Heart left ventricle (tissue), 16 donors: ENCODE data around the gene MRPL34. TPM values are rescaled to one million over a fixed set of nuclear protein-coding genes. Genes with fewer than 3 reads are reported as not detected.
A peak's percentile ranks its signal among the peaks of the same experiment; 100 is the strongest.

Experiments used
- ATAC-seq, 4 donors: fragments of 200-7000 bp; cut with Tn5 transposase; one replicate each; pipeline ENCODE4 v1.9.1; 2020 to 2022; ENCODE audit warnings: moderate library complexity in 4 of 4, mild to moderate bottlenecking in 3 of 4, moderate number of reproducible peaks in 1 of 4
- DNase-seq, 5 donors: peaks; one replicate each; pipeline ENCODE4 v3.0.0-alpha.2; 2020
- H3K27ac ChIP-seq, 12 donors: fragments of 200-600 bp; sonication (generic) in 4 of 12; one replicate each; pipeline versions ENCODE4 v1.5.0 to v1.8.0; 2016 to 2022; ENCODE audit warnings: mild to moderate bottlenecking in 2 of 12
- H3K27me3 ChIP-seq, 9 donors: fragments of 200-600 bp; sonication (generic) in 2 of 9; one replicate each; pipeline versions ENCODE4 v1.5.1 to v1.8.0; 2016 to 2022; ENCODE audit warnings: mild to moderate bottlenecking in 3 of 9
- H3K36me3 ChIP-seq, 9 donors: fragments of 200-600 bp; sonication (generic) in 2 of 9; one replicate each; pipeline versions ENCODE4 v1.5.0 to v1.8.0; 2018 to 2022; ENCODE audit warnings: mild to moderate bottlenecking in 2 of 9
- H3K4me1 ChIP-seq, 12 donors: fragments of 200-600 bp; sonication (generic) in 4 of 12; one replicate each; pipeline versions ENCODE4 v1.5.0 to v1.8.0; 2016 to 2022; ENCODE audit warnings: mild to moderate bottlenecking in 3 of 12
- H3K4me3 ChIP-seq, 12 donors: fragments of 200-600 bp; sonication (generic) in 4 of 12; one replicate each; pipeline versions ENCODE4 v1.5.0 to v1.8.0; 2017 to 2022; ENCODE audit warnings: mild to moderate bottlenecking in 9 of 12, moderate library complexity in 4 of 12
- H3K9me3 ChIP-seq, 12 donors: fragments of 200-600 bp; sonication (generic) in 4 of 12; one replicate each; pipeline versions ENCODE4 v1.5.0 to v1.8.0; 2016 to 2022; ENCODE audit warnings: mild to moderate bottlenecking in 1 of 12
- CTCF ChIP-seq, 12 donors: fragments of 200-600 bp; sonication (generic) in 4 of 12; IDR thresholded peaks; one replicate each; pipeline versions ENCODE4 v1.5.0 to v1.8.0; 2018 to 2022; ENCODE audit warnings: antibody characterized with exemption in 12 of 12, mild to moderate bottlenecking in 5 of 12
- POLR2A ChIP-seq, 2 donors: fragments of 450-650 bp; IDR thresholded peaks; one replicate each; pipeline ENCODE4 v1.6.1; 2017; ENCODE audit warnings: antibody characterized with exemption in 2 of 2, mild to moderate bottlenecking in 2 of 2, moderate library complexity in 2 of 2
- WGBS, 4 donors: extraction: QIAGEN DNeasy Blood & Tissue Kit in 2 of 4; methylation state at CpG; one replicate each; pipeline versions ENCODE4 v1.1.5 to v1.1.7; 2013 to 2018; 5-methylcytosine and 5-hydroxymethylcytosine counted together
- intact Hi-C, 10 donors: fragments of 100-400 bp; cut with DNase I; formaldehyde crosslinking; loops; one replicate each; pipeline versions ENCODE4 v1.11.1 to v1.14.2; 2022
- polyA plus RNA-seq, 2 donors: library from polyadenylated mRNA; stranded (reverse); fragments of 200-250 nt; gene quantifications; one replicate each; pipeline ENCODE4 v1.2.3, GENCODE V29; 2013
- total RNA-seq, 9 donors: library from RNA; depleted of rRNA in 2 of 9; stranded (reverse); fragments of >200 nt in 2 of 9; fragmentation: NEBNext Ultra II Directional in 3 of 9; extraction: Animal tissue kit (Norgen Biotek cat#: 25700) in 3 of 9; gene quantifications; one replicate each; pipeline versions ENCODE4 v1.1.0 to v1.2.4, GENCODE V29; 2016 to 2023
- donor health status: ischemic (EF 13 %, LVEDD 7.1; RV severe dilation, severe dysfunction).
- donor health status: healthy with polysubstance abuse.
- donor health status: DM: no; HTN: yes; CAD: no.
- donor health status: DM: no; HTN: no; CAD: no.
- donor health status: ischemic (EF 25% LVEDD 6.9; RV normal size, moderate dysfunction).
- donor health status: ischemic (EF 25% LVEDD 5.7; RV mildly dilated, moderate dysfunction).
- donor health status: healthy.
- donor health status: DM: yes; HTN: yes; CAD: no.
- donor health status: ischemic (EF 35%, LVEDD 5.7; RV mildly dilated, moderate dysfunction).
- donor health status: nonischemic (EF 11% LVEDD 7.7; RV severe dilation, severe dysfunction).
- donor health status: DM: yes; HTN: yes; CAD: no.
- donor health status: PGD.
- donor health status: ischemic (EF 29% LVEDD 5.4; RV normal size, mild dysfunction).
- donor health status: nonischemic (EF 23%, LVEDD 6.1; RV moderate dilation, normal function).

The MRPL34 gene
- total and polyA plus RNA-seq, 11 donors = 97.8 to 389 (median 190) TPM

GRCh38 chr19:17259934-17260333 is 45.7 kb upstream of the MRPL34 start:
- TF ChIP-seq CTCF (IDR thresholded peaks at IDR 0.05) (no peak), POLR2A (IDR thresholded peaks at IDR 0.05) (no peak)
- Histone ChIP-seq H3K9me3 (peaks cover 0 to 12% (median 2%) of the 10 kb centered on the region in 12 donors), H3K27ac (no peak overlapping the region), H3K36me3 (peaks cover 0 to 44% (median 9%) of the 10 kb centered on the region in 9 donors), H3K4me3 (no peak overlapping the region), H3K27me3 (no peaks in the 10 kb centered on the region), H3K4me1 (peaks cover 0 to 7% (median 2%) of the 10 kb centered on the region in 12 donors)
- no peak for ATAC-seq
- 45 to 67% (median 55%) methylated on average over 1 of the region's 1 CpG for WGBS, 4 donors
- intact Hi-C loops = loop anchor here in 3 of 10 donors (2.0 to 10.0 kb wide), 3 partner anchors 23 to 185 kb away; partner anchors contain the start of genes USE1 (in 2 of the 3), HAUS8 (in 1 of the 3) and MYO9B (in 1 of the 3)
- DNase-seq = no peak

GRCh38 chr19:17260842-17261325 is 44.8 kb upstream of the MRPL34 start:
- WGBS, 4 donors = 20 to 24% (median 22%) methylated on average over 15 of the region's 15 CpGs
- Histone ChIP-seq H3K27ac (no peak overlapping the region), H3K27me3 (no peaks in the 10 kb centered on the region), H3K4me3 (peak overlapping the region in 2 of 12 donors; percentile 9 to 17), H3K36me3 (peaks cover 0 to 36% (median 5%) of the 10 kb centered on the region in 9 donors), H3K9me3 (peaks cover 0 to 12% (median 2%) of the 10 kb centered on the region in 12 donors), H3K4me1 (peaks cover 0 to 9% (median 5%) of the 10 kb centered on the region in 12 donors)
- intact Hi-C loops = loop anchor here in 3 of 10 donors (2.0 to 10.0 kb wide), 3 partner anchors 22 to 186 kb away; partner anchors contain the start of genes USE1 (in 2 of the 3), HAUS8 (in 1 of the 3) and MYO9B (in 1 of the 3)
- DNase-seq = peak; percentile 73 to 90 (median 83)
- ATAC-seq = peak; percentile 65 to 87 (median 84)
- peak; percentile 78 to 92 (median 88) for TF ChIP-seq CTCF (IDR thresholded peaks at IDR 0.05)
- TF ChIP-seq POLR2A (IDR thresholded peaks at IDR 0.05) = no peak

DNA sequence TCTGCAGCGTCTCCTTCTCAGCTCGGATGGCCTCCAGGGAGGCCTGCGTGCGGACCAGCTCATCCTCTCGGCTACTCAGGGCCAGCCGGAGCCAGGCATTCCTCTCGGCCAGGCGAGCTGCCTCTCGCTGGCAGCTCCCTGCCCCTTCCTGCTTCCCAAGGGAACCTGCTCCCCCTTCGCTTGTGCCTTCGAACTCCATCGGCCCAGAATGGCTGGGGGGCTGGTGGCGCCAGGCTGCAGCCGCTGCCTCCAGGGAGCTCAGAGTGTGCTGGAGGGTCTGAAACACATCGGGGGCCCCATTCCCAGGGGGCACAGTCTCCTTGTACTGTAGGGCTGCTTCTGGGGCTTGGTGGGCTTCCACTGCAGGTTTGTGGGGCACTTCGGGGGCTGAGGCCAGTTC is 43.1 kb upstream of the MRPL34 start:
- Histone ChIP-seq H3K4me3 (peak overlapping the region in 10 of 12 donors; percentile 29 to 83 (median 62)), H3K36me3 (peaks cover 0 to 29% (median 0%) of the 10 kb centered on the region in 9 donors), H3K4me1 (peaks cover 0 to 15% (median 7%) of the 10 kb centered on the region in 12 donors), H3K9me3 (peaks cover 0 to 12% (median 2%) of the 10 kb centered on the region in 12 donors), H3K27ac (peak overlapping the region in 7 of 12 donors; percentile 12 to 97 (median 90)), H3K27me3 (no peaks in the 10 kb centered on the region)
- WGBS, 4 donors = 52 to 68% (median 61%) methylated on average over 11 to 16 of the region's 16 CpGs
- DNase-seq (no peak), ATAC-seq (no peak)
- TF ChIP-seq CTCF (IDR thresholded peaks at IDR 0.05) = no peak
- TF ChIP-seq POLR2A (IDR thresholded peaks at IDR 0.05) = no peak
- intact Hi-C loops = loop anchor here in 3 of 10 donors (5.0 to 10.0 kb wide), 2 partner anchors 45 to 188 kb away; partner anchors contain the start of genes USE1 (in 2 of the 3), HAUS8 (in 1 of the 3) and MYO9B (in 1 of the 3)
